Keratinocyte (primary cell): Measurements from ENCODE around the gene MAPK7. TPM values are rescaled to one million over a fixed set of nuclear protein-coding genes. Genes with fewer than 3 reads are reported as not detected.

ENCODE experiments used
- DNase-seq: peaks from one replicate; pipeline ENCODE4 v3.0.0-alpha.2; 2011; ENCODE audit warnings: low read depth, missing footprints, low spot score
- FAIRE-seq: peaks from 2 replicates; lab custom pipeline; 2011; peaks lifted over from hg19 to GRCh38; lab: Jason Lieb, UNC
- H2AFZ ChIP-seq: 2 replicates; pipeline ENCODE4 v1.6.0; 2012; ENCODE audit warnings: low read length, control low read depth, inconsistent platforms; ENCODE audit not compliant: control insufficient read depth
- H3K27ac ChIP-seq: 2 replicates; pipeline ENCODE4 v1.5.1; 2011; ENCODE audit warnings: low read length; ENCODE audit not compliant: control insufficient read depth, insufficient read depth
- H3K27me3 ChIP-seq: 3 replicates; pipeline ENCODE4 v1.6.0; 2011; ENCODE audit warnings: low read length; ENCODE audit not compliant: control insufficient read depth, insufficient read depth; ENCODE audit errors: extremely low read depth
- H3K36me3 ChIP-seq, 2 experiments: 2 replicates in 1 of 2; 3 replicates in 1 of 2; pipeline ENCODE4 v1.5.1; 2011; ENCODE audit warnings: low read length in 2 of 2, mild to moderate bottlenecking in 1 of 2; ENCODE audit not compliant: control insufficient read depth in 2 of 2, insufficient read depth in 2 of 2; ENCODE audit errors: extremely low read depth in 1 of 2
- H3K4me1 ChIP-seq: 3 replicates; pipeline ENCODE4 v1.5.1; 2011; ENCODE audit warnings: low read length; ENCODE audit not compliant: control insufficient read depth, insufficient read depth; ENCODE audit errors: extremely low read depth
- H3K4me2 ChIP-seq: 3 replicates; pipeline ENCODE4 v1.6.0; 2011; ENCODE audit warnings: low read depth, low read length; ENCODE audit not compliant: control insufficient read depth, insufficient read depth; ENCODE audit errors: extremely low read depth
- H3K4me3 ChIP-seq, 3 experiments: fragments of 200-600 bp in 1 of 3; sonication (generic) in 1 of 3; 2 replicates in 2 of 3; 3 replicates in 1 of 3; pipeline ENCODE4 v1.5.1; 2011 to 2016; ENCODE audit warnings: low read length in 3 of 3, mild to moderate bottlenecking in 3 of 3, control low read depth in 2 of 3, inconsistent platforms in 1 of 3, low read depth in 1 of 3, mixed read lengths in 1 of 3, mixed run types in 1 of 3, moderate library complexity in 1 of 3; ENCODE audit not compliant: control insufficient read depth in 2 of 3, insufficient read depth in 2 of 3; ENCODE audit errors: extremely low read depth in 1 of 3
- H3K79me2 ChIP-seq: 2 replicates; pipeline ENCODE4 v1.6.0; 2012; ENCODE audit warnings: low read length; ENCODE audit not compliant: control insufficient read depth, insufficient read depth
- H3K9ac ChIP-seq: 3 replicates; pipeline ENCODE4 v1.6.0; 2011; ENCODE audit warnings: low read length; ENCODE audit not compliant: control insufficient read depth, insufficient read depth; ENCODE audit errors: extremely low read depth
- H3K9me1 ChIP-seq: 3 replicates; pipeline ENCODE4 v1.6.0; 2011; ENCODE audit warnings: low read length; ENCODE audit not compliant: control insufficient read depth, insufficient read depth; ENCODE audit errors: extremely low read depth
- H3K9me3 ChIP-seq: 2 replicates; pipeline ENCODE4 v1.5.1; 2012; ENCODE audit warnings: low read depth, low read length; ENCODE audit not compliant: control insufficient read depth
- H4K20me1 ChIP-seq: 3 replicates; pipeline ENCODE4 v1.6.0; 2011; ENCODE audit warnings: low read length; ENCODE audit not compliant: control insufficient read depth, insufficient read depth; ENCODE audit errors: extremely low read depth
- CTCF ChIP-seq, 3 experiments: IDR thresholded peaks in 1 of 3; conservative IDR thresholded peaks in 1 of 3; optimal IDR thresholded peaks in 1 of 3; 2 replicates in 2 of 3; 3 replicates in 1 of 3; pipeline versions ENCODE3 to v1.5.1; 2011; ENCODE audit warnings: low read length in 3 of 3, mild to moderate bottlenecking in 3 of 3, moderate library complexity in 2 of 3, control low read depth in 1 of 3, inconsistent platforms in 1 of 3; ENCODE audit not compliant: insufficient read depth in 2 of 3; ENCODE audit errors: extremely low read depth in 1 of 3
- EZH2 ChIP-seq: IDR thresholded peaks from one replicate; pipeline ENCODE4 v1.6.1; 2012; ENCODE audit warnings: inconsistent platforms, mild to moderate bottlenecking, low read length, moderate library complexity
- dilution Hi-C: fragments of 300-500 bp; cut with MboI; formaldehyde crosslinking; loops from one replicate; pipeline ENCODE4 v1.7.0; 2020; ENCODE audit warnings: low sequenced_read_pairs; ENCODE audit not compliant: extremely low pct_ligation_motif_present
- polyA plus RNA-seq, 5 experiments: library from polyadenylated mRNA; depleted of rRNA in 3 of 5; stranded (reverse) in 3 of 5; stranded (forward) in 1 of 5; unstranded in 1 of 5; fragments of >200 nt; gene quantifications; 1 replicate in 1 of 5; 2 replicates in 3 of 5; 3 replicates in 1 of 5; pipeline versions ENCODE4 v1.2.1 to v1.2.3, GENCODE V29; 2011 to 2012; ENCODE audit warnings: missing spikeins in 2 of 5, low read depth in 1 of 5, low replicate concordance in 1 of 5

Gene MAPK7
- polyA plus RNA-seq, 1 donor (not counting 4 experiments of a cell fraction or from before 2014, with no cell fraction given): 4.3 TPM

DNA sequence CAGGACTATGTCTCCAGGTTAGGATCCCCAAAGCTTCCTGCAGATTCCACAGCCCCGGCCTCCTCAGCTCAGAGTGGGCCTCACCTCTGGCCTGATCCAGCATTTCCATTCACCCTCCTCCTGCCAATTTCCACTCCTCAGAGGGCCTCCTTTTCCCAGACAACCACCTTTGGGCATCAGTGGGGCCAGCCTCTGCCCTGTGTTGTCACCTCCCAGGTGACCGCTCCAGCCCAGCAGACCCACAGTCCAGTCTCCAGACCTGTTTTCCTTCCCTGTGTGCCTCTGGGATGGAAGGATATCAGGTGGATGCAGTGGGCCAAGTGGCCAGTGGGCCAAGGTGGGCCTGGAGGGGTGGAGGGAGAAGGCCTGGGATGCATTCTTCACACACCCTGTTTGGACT, 48.5 kb upstream of the MAPK7 start:
- Histone ChIP-seq H3K79me2 (no peaks in the 10 kb centered on the region), H3K36me3 (peaks cover 10 to 20% of the 10 kb centered on the region in 2 experiments), H3K4me2 (no peak overlapping the region), H3K9ac (no peak overlapping the region), H3K27ac (no peak overlapping the region), H3K9me1 (peaks cover 5% of the 10 kb centered on the region), H4K20me1 (no peaks in the 10 kb centered on the region), H3K9me3 (no peaks in the 10 kb centered on the region), H2AFZ (no peak overlapping the region), H3K27me3 (no peaks in the 10 kb centered on the region), H3K4me3 (no peak overlapping the region), H3K4me1 (peaks cover 26% of the 10 kb centered on the region)
- DNase-seq (no peak), FAIRE-seq (no peak)
- TF ChIP-seq CTCF (optimal IDR thresholded peaks at IDR 0.05 in 1 of 3, IDR thresholded peaks at IDR 0.05 in 1 of 3, conservative IDR thresholded peaks at IDR 0.05 in 1 of 3; ENCODE audit: extremely low read depth in 1 of 3, insufficient read depth in 2 of 3, low read length in 3 of 3): no peak
- TF ChIP-seq EZH2: no peak
- dilution Hi-C loops: no loop called here

DNA sequence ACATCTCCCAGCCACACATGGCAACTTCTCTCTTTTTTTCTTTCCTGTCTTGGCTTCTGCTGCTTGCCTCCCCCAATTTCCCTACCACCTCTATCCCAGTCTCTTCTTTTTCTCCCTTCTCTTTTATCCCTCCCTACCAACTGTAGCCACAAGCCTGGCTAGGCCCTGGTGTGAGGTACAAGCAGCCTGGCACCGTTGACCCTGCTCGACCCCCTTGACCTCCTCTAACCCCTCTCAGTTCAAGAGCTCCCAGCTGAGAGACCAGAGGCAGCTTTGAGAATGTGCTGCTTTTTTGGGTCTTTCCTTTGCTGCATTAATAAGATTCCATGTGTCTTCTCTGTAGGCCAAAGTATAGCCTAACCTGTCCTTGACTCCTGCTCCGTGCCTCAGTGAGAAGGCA, 48.0 kb upstream of the MAPK7 start:
- Histone ChIP-seq H3K79me2 (no peaks in the 10 kb centered on the region), H3K4me2 (no peak overlapping the region), H3K9ac (no peak overlapping the region), H3K4me3 (no peak overlapping the region), H3K36me3 (peaks cover 10 to 20% of the 10 kb centered on the region in 2 experiments), H3K4me1 (peaks cover 26% of the 10 kb centered on the region), H3K27ac (no peak overlapping the region), H3K9me1 (peaks cover 5% of the 10 kb centered on the region), H3K9me3 (no peaks in the 10 kb centered on the region), H4K20me1 (no peaks in the 10 kb centered on the region), H3K27me3 (no peaks in the 10 kb centered on the region), H2AFZ (no peak overlapping the region)
- FAIRE-seq (no peak), DNase-seq (no peak)
- dilution Hi-C loops: no loop called here
- TF ChIP-seq CTCF (optimal IDR thresholded peaks at IDR 0.05 in 1 of 3, IDR thresholded peaks at IDR 0.05 in 1 of 3, conservative IDR thresholded peaks at IDR 0.05 in 1 of 3; ENCODE audit: extremely low read depth in 1 of 3, insufficient read depth in 2 of 3, low read length in 3 of 3) (no peak), EZH2 (no peak)
